ENCODE data around the gene RPS27A.

GRCh38 chr2:55235724-55236538 lies 3.4 kb downstream of the RPS27A start:
- no peak for TF ChIP-seq POLR2A (IDR thresholded peaks at IDR 0.05; ENCODE audit: low read length)
- no peak for TF ChIP-seq GATA1 (IDR thresholded peaks at IDR 0.05; ENCODE audit: low read depth, low read length)

Measured in erythroblast (primary cell).